H1 (cell line): ENCODE data around the gene ASMT. TPM values are rescaled to one million over a fixed set of nuclear protein-coding genes. Genes with fewer than 3 reads are reported as not detected.

Experiments used
- CHD1 ChIP-seq: IDR thresholded peaks from 2 replicates; pipeline ENCODE4 v1.6.1; 2012; ENCODE audit warnings: low read depth, low read length, improper control_type of control experiment
- polyA plus RNA-seq, 7 experiments: library from polyadenylated mRNA; depleted of rRNA in 3 of 7; stranded (reverse) in 5 of 7; unstranded in 2 of 7; fragments of >200 nt in 5 of 7; fragments of 200-250 nt in 2 of 7; gene quantifications; 1 replicate in 5 of 7; 2 replicates in 1 of 7; 4 replicates in 1 of 7; pipeline versions ENCODE4 v1.2.1 to v1.2.3, GENCODE V29; 2011 to 2013; ENCODE audit warnings: missing spikeins in 2 of 7, mixed read lengths in 2 of 7
- total RNA-seq: library from RNA; stranded (reverse); fragmentation: NEBNext Ultra II Directional; extraction: Animal tissue kit (Norgen Biotek cat#: 25700); gene quantifications from 2 replicates; pipeline ENCODE4 v1.2.1, GENCODE V29; 2021
- TF ChIP-seq, protein P1 (sequence below): fragments of 300-600 bp; sonication (generic); IDR thresholded peaks from 2 replicates; pipeline ENCODE4 v1.7.1; 2012; ENCODE audit warnings: low read length, moderate library complexity, mild to moderate bottlenecking, inconsistent platforms; ENCODE audit not compliant: insufficient replicate concordance

ASMT gene
- total and polyA plus RNA-seq, 2 of the 8 experiments (the other 6 are each of a cell fraction or from before 2014, with no cell fraction given) = 1.5 to 3.1 TPM

DNA sequence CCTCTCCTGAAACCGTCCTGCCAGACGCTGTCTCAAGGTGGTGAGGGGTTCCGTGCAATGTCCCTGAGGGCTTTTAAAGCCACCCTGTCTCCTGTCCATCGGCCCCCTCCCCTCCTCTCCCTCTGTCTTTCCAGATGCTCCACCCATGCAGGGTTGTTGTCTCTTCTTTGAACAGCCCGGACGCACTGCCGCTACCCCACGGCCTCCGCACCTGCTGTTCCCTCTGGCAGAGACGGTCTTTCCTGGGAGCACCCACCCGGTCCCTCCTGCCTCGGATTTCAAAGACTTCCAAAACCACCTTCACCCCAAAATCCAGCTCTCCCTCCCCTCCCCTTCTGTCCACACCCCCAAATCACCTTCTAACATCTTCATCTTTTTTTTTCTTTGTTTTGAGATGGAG lies 4.1 kb upstream of the ASMT start (continued):
- TF ChIP-seq, protein P1, sequence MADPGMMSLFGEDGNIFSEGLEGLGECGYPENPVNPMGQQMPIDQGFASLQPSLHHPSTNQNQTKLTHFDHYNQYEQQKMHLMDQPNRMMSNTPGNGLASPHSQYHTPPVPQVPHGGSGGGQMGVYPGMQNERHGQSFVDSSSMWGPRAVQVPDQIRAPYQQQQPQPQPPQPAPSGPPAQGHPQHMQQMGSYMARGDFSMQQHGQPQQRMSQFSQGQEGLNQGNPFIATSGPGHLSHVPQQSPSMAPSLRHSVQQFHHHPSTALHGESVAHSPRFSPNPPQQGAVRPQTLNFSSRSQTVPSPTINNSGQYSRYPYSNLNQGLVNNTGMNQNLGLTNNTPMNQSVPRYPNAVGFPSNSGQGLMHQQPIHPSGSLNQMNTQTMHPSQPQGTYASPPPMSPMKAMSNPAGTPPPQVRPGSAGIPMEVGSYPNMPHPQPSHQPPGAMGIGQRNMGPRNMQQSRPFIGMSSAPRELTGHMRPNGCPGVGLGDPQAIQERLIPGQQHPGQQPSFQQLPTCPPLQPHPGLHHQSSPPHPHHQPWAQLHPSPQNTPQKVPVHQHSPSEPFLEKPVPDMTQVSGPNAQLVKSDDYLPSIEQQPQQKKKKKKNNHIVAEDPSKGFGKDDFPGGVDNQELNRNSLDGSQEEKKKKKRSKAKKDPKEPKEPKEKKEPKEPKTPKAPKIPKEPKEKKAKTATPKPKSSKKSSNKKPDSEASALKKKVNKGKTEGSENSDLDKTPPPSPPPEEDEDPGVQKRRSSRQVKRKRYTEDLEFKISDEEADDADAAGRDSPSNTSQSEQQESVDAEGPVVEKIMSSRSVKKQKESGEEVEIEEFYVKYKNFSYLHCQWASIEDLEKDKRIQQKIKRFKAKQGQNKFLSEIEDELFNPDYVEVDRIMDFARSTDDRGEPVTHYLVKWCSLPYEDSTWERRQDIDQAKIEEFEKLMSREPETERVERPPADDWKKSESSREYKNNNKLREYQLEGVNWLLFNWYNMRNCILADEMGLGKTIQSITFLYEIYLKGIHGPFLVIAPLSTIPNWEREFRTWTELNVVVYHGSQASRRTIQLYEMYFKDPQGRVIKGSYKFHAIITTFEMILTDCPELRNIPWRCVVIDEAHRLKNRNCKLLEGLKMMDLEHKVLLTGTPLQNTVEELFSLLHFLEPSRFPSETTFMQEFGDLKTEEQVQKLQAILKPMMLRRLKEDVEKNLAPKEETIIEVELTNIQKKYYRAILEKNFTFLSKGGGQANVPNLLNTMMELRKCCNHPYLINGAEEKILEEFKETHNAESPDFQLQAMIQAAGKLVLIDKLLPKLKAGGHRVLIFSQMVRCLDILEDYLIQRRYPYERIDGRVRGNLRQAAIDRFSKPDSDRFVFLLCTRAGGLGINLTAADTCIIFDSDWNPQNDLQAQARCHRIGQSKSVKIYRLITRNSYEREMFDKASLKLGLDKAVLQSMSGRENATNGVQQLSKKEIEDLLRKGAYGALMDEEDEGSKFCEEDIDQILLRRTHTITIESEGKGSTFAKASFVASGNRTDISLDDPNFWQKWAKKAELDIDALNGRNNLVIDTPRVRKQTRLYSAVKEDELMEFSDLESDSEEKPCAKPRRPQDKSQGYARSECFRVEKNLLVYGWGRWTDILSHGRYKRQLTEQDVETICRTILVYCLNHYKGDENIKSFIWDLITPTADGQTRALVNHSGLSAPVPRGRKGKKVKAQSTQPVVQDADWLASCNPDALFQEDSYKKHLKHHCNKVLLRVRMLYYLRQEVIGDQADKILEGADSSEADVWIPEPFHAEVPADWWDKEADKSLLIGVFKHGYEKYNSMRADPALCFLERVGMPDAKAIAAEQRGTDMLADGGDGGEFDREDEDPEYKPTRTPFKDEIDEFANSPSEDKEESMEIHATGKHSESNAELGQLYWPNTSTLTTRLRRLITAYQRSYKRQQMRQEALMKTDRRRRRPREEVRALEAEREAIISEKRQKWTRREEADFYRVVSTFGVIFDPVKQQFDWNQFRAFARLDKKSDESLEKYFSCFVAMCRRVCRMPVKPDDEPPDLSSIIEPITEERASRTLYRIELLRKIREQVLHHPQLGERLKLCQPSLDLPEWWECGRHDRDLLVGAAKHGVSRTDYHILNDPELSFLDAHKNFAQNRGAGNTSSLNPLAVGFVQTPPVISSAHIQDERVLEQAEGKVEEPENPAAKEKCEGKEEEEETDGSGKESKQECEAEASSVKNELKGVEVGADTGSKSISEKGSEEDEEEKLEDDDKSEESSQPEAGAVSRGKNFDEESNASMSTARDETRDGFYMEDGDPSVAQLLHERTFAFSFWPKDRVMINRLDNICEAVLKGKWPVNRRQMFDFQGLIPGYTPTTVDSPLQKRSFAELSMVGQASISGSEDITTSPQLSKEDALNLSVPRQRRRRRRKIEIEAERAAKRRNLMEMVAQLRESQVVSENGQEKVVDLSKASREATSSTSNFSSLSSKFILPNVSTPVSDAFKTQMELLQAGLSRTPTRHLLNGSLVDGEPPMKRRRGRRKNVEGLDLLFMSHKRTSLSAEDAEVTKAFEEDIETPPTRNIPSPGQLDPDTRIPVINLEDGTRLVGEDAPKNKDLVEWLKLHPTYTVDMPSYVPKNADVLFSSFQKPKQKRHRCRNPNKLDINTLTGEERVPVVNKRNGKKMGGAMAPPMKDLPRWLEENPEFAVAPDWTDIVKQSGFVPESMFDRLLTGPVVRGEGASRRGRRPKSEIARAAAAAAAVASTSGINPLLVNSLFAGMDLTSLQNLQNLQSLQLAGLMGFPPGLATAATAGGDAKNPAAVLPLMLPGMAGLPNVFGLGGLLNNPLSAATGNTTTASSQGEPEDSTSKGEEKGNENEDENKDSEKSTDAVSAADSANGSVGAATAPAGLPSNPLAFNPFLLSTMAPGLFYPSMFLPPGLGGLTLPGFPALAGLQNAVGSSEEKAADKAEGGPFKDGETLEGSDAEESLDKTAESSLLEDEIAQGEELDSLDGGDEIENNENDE = no peak
- no peak for TF ChIP-seq CHD1
